Central memory CD4-positive, alpha-beta T cell (primary cell): ENCODE results near the gene TAC4.

Experiments used
- DNase-seq: peaks from one replicate; pipeline ENCODE4 v3.0.0; 2022

Gene TAC4

DNA sequence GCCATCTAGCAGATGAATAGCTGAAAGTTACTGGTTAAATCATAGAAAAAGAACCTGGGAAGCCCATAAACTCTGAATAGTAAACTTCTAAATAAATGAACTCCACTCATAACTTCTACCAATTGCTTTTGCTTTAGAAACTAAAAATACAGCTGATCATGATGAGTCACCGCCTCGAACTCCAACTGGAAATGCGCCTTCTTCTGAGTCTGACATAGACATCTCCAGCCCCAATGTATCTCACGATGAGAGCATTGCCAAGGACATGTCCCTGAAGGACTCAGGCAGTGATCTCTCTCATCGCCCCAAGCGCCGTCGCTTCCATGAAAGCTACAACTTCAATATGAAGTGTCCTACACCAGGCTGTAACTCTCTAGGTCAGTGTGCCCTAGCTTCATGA is 49.7 kb downstream of the TAC4 start:
- no peak for DNase-seq

DNA sequence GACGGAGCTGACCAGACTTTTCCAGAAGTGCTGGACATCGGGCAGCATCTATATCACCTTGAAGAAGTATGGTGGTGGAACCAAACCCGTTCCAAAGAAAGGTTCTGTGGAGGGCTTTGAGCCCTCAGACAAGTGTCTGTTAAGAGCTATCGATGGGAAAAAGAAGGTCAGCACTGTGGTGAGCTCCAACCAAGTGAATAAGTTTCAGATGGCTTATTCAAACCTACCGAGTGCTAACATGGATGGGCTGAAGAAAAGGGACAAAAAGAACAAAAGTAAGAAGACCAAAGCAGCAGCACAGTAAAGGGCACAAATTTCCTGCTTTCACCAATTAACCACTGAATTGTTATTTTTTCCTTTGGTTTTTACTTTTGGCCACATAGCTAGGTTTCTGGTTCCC is 52.5 kb downstream of the TAC4 start:
- no peak for DNase-seq

DNA sequence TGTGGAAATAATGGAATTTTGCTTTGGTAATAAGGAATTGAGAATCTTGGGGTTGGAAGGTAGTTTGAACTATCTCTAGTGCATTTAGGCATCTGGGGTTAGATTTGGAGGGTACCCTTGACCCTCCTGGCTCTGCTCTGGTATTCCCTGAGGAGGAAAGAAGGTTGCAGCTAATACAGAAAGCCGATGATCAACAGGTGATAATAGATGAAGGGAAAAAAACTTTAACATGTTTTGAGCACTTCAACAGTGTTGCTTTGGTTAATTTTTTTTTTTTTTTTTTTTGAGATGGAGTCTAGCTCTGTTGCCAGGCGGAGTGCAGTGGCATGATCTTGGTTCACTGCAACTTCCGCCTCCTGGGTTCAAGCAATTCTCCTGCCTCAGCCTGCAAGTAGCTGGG is 54.6 kb downstream of the TAC4 start:
- DNase-seq, result no peak

DNA sequence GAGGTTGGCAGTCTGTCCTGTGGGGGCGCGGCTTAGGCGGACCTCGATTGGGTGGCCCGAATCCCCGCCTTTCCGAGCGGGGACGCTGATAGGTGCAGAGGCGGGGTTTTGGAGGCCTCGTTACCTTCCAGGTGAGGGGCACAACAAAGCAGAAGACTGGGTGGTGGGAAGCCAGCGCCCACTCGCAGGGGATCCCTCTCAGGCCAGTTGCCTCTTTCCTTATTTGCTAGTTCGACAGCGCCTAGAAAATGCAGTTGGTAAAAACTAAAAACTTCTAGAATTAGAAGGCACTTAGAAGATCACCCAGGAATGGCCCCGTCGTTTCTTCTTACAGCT is 58.7 kb downstream of the TAC4 start:
- DNase-seq, result no peak

GRCh38 chr17:49788478-49789242 is 59.2 kb downstream of the TAC4 start, which contains the start of gene KAT7:
Gene KAT7 (plus strand): TSS chr17:49788681. CDS start chr17:49788835, 154 bp downstream.
- peak; percentile 99 for DNase-seq
